Measurements from ENCODE around the gene IRF2. TPM values are rescaled to one million over a fixed set of nuclear protein-coding genes. Genes with fewer than 3 reads are reported as not detected.
"Not testable (repeated sequence)": the region's sequence is repeated elsewhere in the genome, so short reads cannot be mapped to it uniquely, and the experiment has no call there.

Gene IRF2
- total RNA-seq, 2 experiments from 2014 or later = 48.1 to 50.9 TPM

- CTCF ChIA-PET = interaction anchor here (1.9 kb wide), 1 partner anchor 80 kb away, joined by 13 read pairs; no protein-coding TSS in a partner anchor
- H3K9me3 Mint-ChIP-seq = no peaks in the 10 kb centered on the region
- peaks cover 20% of the 10 kb centered on the region for H3K4me1 Mint-ChIP-seq (ENCODE audit: low read depth)
- intact Hi-C loops (cut with micrococcal nuclease) = loop anchor here (2.0 kb wide), 1 partner anchor 26 kb away; no protein-coding TSS in a partner anchor
- no peaks in the 10 kb centered on the region for H3K36me3 Mint-ChIP-seq
- no peak overlapping the region for H3K4me3 Mint-ChIP-seq
- POLR2A ChIA-PET = no interaction called here
- H3K27ac Mint-ChIP-seq = no peak overlapping the region
- no peaks in the 10 kb centered on the region for H3K27me3 Mint-ChIP-seq
- DNase-seq = peak; percentile 44
Measured at GRCh38 chr4:184344899-184345572, 129.3 kb downstream of the IRF2 start.

DNA sequence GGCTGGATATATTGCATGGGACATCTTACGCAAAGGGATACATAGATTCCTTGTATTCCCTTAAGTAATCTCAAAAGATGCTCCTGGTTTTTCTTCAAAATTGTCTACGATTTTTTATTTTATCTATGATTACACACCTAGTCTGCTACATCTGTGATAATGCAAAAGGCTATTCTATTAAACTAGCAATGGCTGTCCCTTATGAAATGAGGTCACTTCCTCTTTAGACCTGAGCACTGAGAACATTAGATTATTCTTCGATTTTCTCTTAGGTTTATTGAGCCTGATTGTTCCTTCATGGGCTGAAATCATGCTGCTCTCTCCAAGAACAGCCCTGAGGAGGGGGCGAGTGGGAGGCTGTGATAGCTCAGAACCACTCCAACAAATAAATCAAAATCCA lies 129.9 kb downstream of the IRF2 start:
- intact Hi-C loops (cut with micrococcal nuclease) = loop anchor here (2.0 kb wide), 1 partner anchor 26 kb away; no protein-coding TSS in a partner anchor
- ChIA-PET CTCF (interaction anchor here (1.9 kb wide), 1 partner anchor 79 kb away, joined by 13 read pairs; no protein-coding TSS in a partner anchor), POLR2A (no interaction called here)
- peaks cover 21% of the 10 kb centered on the region for H3K4me1 Mint-ChIP-seq (ENCODE audit: low read depth)
- no peaks in the 10 kb centered on the region for H3K9me3 Mint-ChIP-seq
- H3K27me3 Mint-ChIP-seq = no peaks in the 10 kb centered on the region
- H3K4me3 Mint-ChIP-seq = peak overlapping the region; percentile 9
- H3K27ac Mint-ChIP-seq = no peak overlapping the region
- no peaks in the 10 kb centered on the region for H3K36me3 Mint-ChIP-seq
- DNase-seq = no peak

DNA sequence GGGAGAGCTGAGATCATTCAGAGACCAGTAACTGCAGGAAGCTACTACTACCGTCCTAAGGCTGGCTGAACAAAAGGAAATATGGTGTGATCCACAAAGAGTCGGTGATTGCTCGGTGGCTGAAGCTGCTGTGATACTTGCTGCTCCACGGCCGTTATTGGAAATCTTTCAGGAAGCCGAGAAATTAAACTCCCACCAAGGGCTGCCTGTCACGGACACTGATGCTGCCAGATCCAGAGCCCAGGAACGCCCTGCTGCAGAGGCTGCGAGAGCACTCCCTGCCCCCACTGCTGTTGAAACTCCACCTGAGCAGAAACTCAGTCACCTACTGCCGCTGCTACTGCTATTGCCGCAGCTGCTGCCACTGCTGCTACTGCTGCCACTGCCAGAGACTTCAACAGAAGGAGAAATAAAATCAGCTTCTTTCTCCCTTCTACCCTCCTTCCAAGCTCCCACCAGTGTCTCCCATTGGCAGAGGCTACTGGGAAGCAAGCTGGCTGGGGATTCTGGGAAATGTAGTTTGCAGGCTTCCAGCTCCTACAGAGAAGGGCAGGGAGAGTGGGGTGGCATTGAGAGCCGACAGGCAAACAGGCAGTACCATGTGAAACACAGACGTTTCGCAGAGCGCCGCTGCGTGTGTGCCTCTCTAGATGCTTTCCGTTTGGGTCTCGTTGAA lies 130.7 kb downstream of the IRF2 start:
- Mint-ChIP-seq H3K36me3 (no peaks in the 10 kb centered on the region), H3K4me3 (peak overlapping the region; percentile 77), H3K9me3 (no peaks in the 10 kb centered on the region), H3K4me1 (ENCODE audit: low read depth) (peaks cover 23% of the 10 kb centered on the region), H3K27ac (no peak overlapping the region), H3K27me3 (no peaks in the 10 kb centered on the region)
- ChIA-PET POLR2A (interaction anchor here (1.0 to 1.4 kb wide), 2 partner anchors 60 to 62 kb away, joined by 3 to 4 read pairs; no protein-coding TSS in a partner anchor), CTCF (interaction anchor here (0.9 to 1.9 kb wide), 2 partner anchors 22 to 79 kb away, joined by 3 to 13 read pairs; no protein-coding TSS in a partner anchor)
- DNase-seq = peak; percentile 54
- intact Hi-C loops (cut with micrococcal nuclease) = loop anchor here (2.0 kb wide), 1 partner anchor 25 kb away; no protein-coding TSS in a partner anchor

- Mint-ChIP-seq H3K4me3 (peak overlapping the region; percentile 77), H3K4me1 (ENCODE audit: low read depth) (peaks cover 23% of the 10 kb centered on the region)
- H3K36me3 Mint-ChIP-seq; H3K9me3 Mint-ChIP-seq; H3K27me3 Mint-ChIP-seq; DNase-seq; intact Hi-C loops (cut with micrococcal nuclease); H3K27ac Mint-ChIP-seq: not testable (repeated sequence)
- ChIA-PET CTCF (interaction anchor here (0.6 to 1.9 kb wide), 2 partner anchors 17 to 78 kb away, joined by 3 to 13 read pairs; no protein-coding TSS in a partner anchor), POLR2A (interaction anchor here (1.4 kb wide), 1 partner anchor 60 kb away, joined by 3 read pairs; no protein-coding TSS in a partner anchor)
Measured at GRCh38 chr4:184342857-184343237, 131.5 kb downstream of the IRF2 start.

DNA sequence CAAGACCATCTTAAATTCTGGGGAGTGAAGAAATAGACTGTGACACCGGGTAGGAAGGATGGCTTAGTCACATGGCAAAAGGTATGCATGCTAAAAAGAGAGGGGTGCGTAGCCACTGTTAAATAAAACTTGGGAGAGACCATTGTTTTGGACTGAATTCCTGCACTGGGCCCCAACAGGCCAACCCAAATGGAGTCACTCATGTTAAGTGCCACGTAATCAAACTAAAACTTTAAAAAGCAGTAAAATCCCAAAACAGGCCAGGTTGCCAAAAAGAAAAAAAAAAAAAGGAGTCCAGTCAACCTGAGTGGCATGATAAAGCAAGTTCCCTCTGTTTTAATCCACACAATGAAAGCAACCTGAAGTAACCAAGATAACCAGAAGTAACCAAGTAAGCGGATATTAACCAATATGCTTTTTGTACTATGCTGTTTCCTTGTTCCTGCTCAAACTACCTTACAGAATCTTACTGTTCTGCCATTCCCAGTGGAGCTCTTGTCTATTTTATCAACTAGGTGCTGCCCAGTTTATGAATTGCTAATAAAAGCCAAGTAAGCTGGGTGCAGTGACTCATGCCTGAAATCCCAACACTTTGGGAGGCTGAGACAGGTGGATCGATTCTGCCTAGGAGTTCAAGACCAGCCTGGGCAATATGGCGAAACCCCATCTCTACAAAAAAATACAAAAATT lies 132.0 kb downstream of the IRF2 start:
- Mint-ChIP-seq H3K4me1 (ENCODE audit: low read depth) (peaks cover 23% of the 10 kb centered on the region), H3K9me3 (peaks cover 11% of the 10 kb centered on the region), H3K4me3 (no peak overlapping the region), H3K36me3 (peaks cover 9% of the 10 kb centered on the region), H3K27me3 (no peaks in the 10 kb centered on the region), H3K27ac (no peak overlapping the region)
- POLR2A ChIA-PET = interaction anchor here (1.4 kb wide), 1 partner anchor 59 kb away, joined by 3 read pairs; no protein-coding TSS in a partner anchor
- DNase-seq = no peak
- CTCF ChIA-PET = interaction anchor here (0.6 kb wide), 1 partner anchor 16 kb away, joined by 3 read pairs; no protein-coding TSS in a partner anchor
- intact Hi-C loops (cut with micrococcal nuclease) = no loop called here

DNA sequence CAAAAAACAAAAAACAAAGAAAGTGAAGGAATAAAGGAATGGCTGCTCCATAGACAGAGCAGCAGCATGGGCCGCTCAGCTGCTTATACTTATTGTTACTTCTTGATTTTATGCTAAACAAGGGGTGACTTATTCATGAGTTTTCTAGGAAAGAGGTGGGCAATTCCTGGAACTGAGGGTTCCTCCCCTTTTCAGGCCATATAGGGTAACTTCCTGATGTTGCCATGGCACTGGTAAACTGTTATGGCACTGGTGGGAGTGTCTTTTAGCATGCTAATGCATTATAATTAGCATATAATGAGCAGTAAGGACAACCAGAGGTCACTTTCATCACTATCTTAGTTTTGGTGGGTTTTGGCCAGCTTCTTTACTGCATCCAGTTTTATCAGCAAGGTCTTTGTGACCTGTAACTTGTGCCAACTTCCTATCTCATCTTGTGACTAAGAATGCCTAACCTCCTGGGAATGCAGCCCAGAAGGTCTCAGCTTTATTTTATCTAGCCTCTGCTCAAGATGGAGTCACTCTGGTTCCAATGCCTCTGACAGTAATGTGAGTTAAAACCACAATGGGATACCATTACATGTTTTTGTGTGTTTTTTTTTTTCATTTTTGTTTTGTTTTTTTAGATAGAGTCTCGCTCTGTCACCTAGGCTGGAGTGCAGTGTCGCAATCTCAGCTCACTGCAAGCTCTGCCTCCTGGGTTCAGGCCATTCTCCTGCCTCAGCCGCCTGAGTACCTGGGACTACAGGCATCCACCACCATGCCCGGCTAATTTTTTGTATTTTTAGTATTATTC lies 134.8 kb downstream of the IRF2 start:
- intact Hi-C loops (cut with micrococcal nuclease); H3K4me3 Mint-ChIP-seq; CTCF ChIA-PET; POLR2A ChIA-PET; DNase-seq; H3K27me3 Mint-ChIP-seq; H3K27ac Mint-ChIP-seq: not testable (repeated sequence)
- Mint-ChIP-seq H3K36me3 (peaks cover 13% of the 10 kb centered on the region), H3K4me1 (ENCODE audit: low read depth) (peaks cover 29% of the 10 kb centered on the region), H3K9me3 (peaks cover 17% of the 10 kb centered on the region)

GRCh38 chr4:184337907-184338306 lies 136.4 kb downstream of the IRF2 start:
- no peak overlapping the region for H3K4me3 Mint-ChIP-seq
- H3K9me3 Mint-ChIP-seq = peaks cover 17% of the 10 kb centered on the region
- intact Hi-C loops (cut with micrococcal nuclease) = no loop called here
- ChIA-PET POLR2A (no interaction called here), CTCF (interaction anchor here (0.6 kb wide), 1 partner anchor 258 kb away, joined by 3 read pairs; no protein-coding TSS in a partner anchor)
- peaks cover 13% of the 10 kb centered on the region for H3K4me1 Mint-ChIP-seq (ENCODE audit: low read depth)
- peaks cover 13% of the 10 kb centered on the region for H3K36me3 Mint-ChIP-seq
- H3K27me3 Mint-ChIP-seq = no peaks in the 10 kb centered on the region
- no peak for DNase-seq
- no peak overlapping the region for H3K27ac Mint-ChIP-seq

Other genes with a start within 250 kb of the IRF2 start
- gene CASP3, start 174.9 kb upstream of the IRF2 start, total RNA-seq = 10 to 100 TPM; 54.0 to 54.4 TPM
- gene PRIMPOL, start 175.2 kb upstream of the IRF2 start, total RNA-seq = 10 to 100 TPM; 23.1 to 27.1 TPM

Data from activated CD4-positive, alpha-beta memory T cell treated with anti-CD3 and anti-CD28 coated beads for 36 hours (primary cell).